ENCODE measurements around the gene RGS7. TPM values are rescaled to one million over a fixed set of nuclear protein-coding genes. Genes with fewer than 3 reads are reported as not detected.

The RGS7 gene
- total RNA-seq, 1 donor from 2014 or later: not detected

DNA sequence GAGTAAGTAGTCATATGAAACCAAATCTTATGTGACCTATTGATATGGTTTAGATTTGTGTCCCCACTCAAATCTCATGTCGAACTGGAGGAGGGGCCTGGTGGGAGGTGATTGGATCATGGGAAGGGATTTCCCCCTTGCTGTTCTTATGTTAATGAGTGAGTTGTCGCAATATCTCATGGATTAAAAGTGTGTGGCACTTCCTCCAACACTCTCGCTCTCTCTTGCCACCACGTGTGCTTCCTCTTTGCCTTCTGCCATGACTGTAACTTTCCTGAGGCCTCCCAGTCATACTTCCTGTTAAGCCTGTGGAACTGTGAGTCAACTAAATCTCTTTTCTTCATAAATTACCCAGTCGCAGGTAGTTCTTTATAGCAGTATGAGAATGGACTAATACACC, 241.2 kb downstream of the RGS7 start:
- TF ChIP-seq, protein P1, sequence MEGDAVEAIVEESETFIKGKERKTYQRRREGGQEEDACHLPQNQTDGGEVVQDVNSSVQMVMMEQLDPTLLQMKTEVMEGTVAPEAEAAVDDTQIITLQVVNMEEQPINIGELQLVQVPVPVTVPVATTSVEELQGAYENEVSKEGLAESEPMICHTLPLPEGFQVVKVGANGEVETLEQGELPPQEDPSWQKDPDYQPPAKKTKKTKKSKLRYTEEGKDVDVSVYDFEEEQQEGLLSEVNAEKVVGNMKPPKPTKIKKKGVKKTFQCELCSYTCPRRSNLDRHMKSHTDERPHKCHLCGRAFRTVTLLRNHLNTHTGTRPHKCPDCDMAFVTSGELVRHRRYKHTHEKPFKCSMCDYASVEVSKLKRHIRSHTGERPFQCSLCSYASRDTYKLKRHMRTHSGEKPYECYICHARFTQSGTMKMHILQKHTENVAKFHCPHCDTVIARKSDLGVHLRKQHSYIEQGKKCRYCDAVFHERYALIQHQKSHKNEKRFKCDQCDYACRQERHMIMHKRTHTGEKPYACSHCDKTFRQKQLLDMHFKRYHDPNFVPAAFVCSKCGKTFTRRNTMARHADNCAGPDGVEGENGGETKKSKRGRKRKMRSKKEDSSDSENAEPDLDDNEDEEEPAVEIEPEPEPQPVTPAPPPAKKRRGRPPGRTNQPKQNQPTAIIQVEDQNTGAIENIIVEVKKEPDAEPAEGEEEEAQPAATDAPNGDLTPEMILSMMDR (IDR thresholded peaks at IDR 0.05; ENCODE audit: insufficient read depth, low read length, severe bottlenecking): no peak
- Histone ChIP-seq H3K36me3 (ENCODE audit: control insufficient read depth, insufficient read depth, low read length) (no peaks in the 10 kb centered on the region), H3K4me3 (ENCODE audit: low read depth, low read length) (no peak overlapping the region), H3K27me3 (ENCODE audit: control insufficient read depth, insufficient read depth, low read length) (no peaks in the 10 kb centered on the region)
- FAIRE-seq (no peak), DNase-seq (ENCODE audit: low read depth) (no peak)

DNA sequence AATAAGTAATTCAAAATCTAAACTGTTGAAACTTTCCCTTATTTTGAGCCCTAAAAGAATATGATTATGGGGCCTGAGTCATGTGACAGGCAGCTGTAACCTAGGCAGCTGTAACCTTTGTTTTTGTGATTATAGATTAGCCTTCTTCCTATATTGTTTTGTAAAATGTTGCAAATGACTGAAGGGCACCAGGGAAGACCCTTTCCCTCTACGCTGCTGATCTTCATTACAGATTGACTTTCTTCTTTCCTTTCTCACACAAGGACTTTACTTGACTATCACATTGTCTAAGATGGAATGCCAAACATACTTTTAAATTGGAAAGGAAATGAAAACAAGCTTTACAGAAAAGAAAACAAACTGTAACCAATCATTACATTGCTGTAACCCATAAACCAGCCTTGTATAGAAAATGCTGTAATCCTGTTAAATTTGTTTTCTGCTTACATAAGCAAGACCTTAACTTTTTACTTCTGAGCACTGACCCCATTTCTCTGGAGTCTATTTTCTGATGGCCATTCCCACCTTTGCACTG, 242.2 kb downstream of the RGS7 start:
- TF ChIP-seq, protein P1 (IDR thresholded peaks at IDR 0.05; ENCODE audit: insufficient read depth, low read length, severe bottlenecking): no peak
- H3K36me3 ChIP-seq (ENCODE audit: control insufficient read depth, insufficient read depth, low read length): no peaks in the 10 kb centered on the region
- no peak for DNase-seq (ENCODE audit: low read depth)
- H3K4me3 ChIP-seq (ENCODE audit: low read depth, low read length): no peak overlapping the region
- FAIRE-seq: no peak
- no peaks in the 10 kb centered on the region for H3K27me3 ChIP-seq (ENCODE audit: control insufficient read depth, insufficient read depth, low read length)

DNA sequence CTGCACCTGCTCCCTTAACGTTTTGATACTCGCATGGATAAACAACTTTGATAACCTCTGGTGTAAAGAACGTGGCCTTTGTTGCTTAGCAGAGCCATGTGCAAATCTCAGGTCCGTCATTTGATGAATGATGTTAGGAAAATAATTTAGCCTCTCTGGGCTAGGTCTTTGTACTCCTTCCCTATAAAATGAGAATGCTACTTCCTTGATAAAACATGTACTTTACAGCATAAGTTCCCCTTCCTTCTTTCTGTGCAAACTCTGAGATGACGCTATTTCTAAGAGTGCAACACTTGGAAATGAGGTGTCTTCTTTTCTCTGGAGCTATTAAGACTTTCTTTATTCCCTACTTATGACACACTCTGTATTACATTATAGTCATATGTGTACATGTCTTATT, 243.4 kb downstream of the RGS7 start:
- Histone ChIP-seq H3K27me3 (ENCODE audit: control insufficient read depth, insufficient read depth, low read length) (no peaks in the 10 kb centered on the region), H3K4me3 (ENCODE audit: low read depth, low read length) (no peak overlapping the region), H3K36me3 (ENCODE audit: control insufficient read depth, insufficient read depth, low read length) (no peaks in the 10 kb centered on the region)
- FAIRE-seq (no peak), DNase-seq (ENCODE audit: low read depth) (no peak)
- TF ChIP-seq, protein P1 (IDR thresholded peaks at IDR 0.05; ENCODE audit: insufficient read depth, low read length, severe bottlenecking): no peak

DNA sequence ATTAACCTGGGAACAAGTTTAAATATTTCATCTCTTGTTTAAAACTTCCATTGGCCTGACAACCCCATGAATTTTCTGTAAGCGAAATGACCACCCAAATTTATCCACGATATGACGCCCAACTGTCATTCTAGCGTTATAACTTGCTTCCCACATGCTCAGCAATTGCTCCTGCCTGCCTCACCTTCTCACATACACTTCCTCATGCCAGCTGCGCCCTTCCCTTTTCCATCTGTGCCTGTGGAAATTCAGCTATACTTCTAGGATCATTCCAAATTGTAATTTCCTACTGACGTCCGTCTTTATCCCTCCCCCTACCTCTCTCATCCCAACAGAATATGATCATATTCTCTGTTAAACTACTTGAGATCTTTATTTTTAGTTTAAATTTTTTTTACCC, 248.0 kb downstream of the RGS7 start:
- DNase-seq (ENCODE audit: low read depth) (no peak), FAIRE-seq (no peak)
- H3K27me3 ChIP-seq (ENCODE audit: control insufficient read depth, insufficient read depth, low read length): no peaks in the 10 kb centered on the region

DNA sequence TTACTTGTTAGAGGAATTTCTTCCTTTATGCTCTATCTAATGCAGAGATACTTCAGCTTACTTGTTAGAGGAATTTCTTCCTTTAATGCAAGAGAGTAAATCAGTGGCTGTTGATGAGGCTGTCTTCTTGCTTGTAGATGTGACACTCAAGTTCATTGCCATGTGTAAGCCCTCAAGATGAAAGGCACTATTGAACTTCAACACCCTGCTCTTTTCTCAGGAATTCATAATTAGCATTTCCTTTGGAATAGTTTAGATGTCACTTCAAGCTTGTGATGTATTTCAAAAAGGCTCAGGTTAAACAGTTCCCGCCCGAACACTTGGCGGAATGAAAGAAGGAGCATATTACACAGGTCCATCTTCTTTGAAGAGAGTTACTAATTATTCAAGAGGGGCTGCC, 251.9 kb downstream of the RGS7 start:
- TF ChIP-seq, protein P1 (IDR thresholded peaks at IDR 0.05; ENCODE audit: insufficient read depth, low read length, severe bottlenecking): no peak
- no peak overlapping the region for H3K4me3 ChIP-seq (ENCODE audit: low read depth, low read length)
- no peaks in the 10 kb centered on the region for H3K36me3 ChIP-seq (ENCODE audit: control insufficient read depth, insufficient read depth, low read length)
- FAIRE-seq (no peak), DNase-seq (ENCODE audit: low read depth) (no peak)
- H3K27me3 ChIP-seq (ENCODE audit: control insufficient read depth, insufficient read depth, low read length): no peaks in the 10 kb centered on the region

More for the DNA sequence above, 248.0 kb downstream of the RGS7 start:
- TF ChIP-seq, protein P1 (IDR thresholded peaks at IDR 0.05; ENCODE audit: insufficient read depth, low read length, severe bottlenecking): no peak
- H3K36me3 ChIP-seq (ENCODE audit: control insufficient read depth, insufficient read depth, low read length): no peaks in the 10 kb centered on the region
- H3K4me3 ChIP-seq (ENCODE audit: low read depth, low read length): no peak overlapping the region

DNA sequence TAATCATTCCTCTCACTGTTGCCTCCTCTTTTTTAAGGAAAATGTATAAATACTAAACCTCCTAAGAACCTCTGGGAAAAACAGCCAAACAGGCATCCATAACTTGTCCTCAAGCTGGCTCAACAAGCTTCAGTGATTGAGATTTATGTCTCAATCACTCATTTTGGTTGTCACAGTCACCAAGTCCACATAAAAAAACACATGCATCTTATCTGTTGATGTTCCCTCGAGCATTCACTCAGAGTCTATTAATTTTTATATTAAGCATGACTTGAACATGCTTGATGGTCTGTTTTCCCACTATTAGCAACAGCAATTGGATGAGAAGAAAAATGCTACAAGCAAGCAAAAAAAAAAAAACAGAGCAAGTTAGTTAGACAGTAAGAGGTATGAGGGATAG, 254.3 kb downstream of the RGS7 start:
- TF ChIP-seq, protein P1 (IDR thresholded peaks at IDR 0.05; ENCODE audit: insufficient read depth, low read length, severe bottlenecking): no peak
- FAIRE-seq: no peak
- no peak overlapping the region for H3K4me3 ChIP-seq (ENCODE audit: low read depth, low read length)

More for the DNA sequence above, 254.3 kb downstream of the RGS7 start:
- DNase-seq (ENCODE audit: low read depth): no peak
- Histone ChIP-seq H3K27me3 (ENCODE audit: control insufficient read depth, insufficient read depth, low read length) (no peaks in the 10 kb centered on the region), H3K36me3 (ENCODE audit: control insufficient read depth, insufficient read depth, low read length) (no peaks in the 10 kb centered on the region)
